ENCODE data around the gene LGI4.
"Not testable (repeated sequence)": the region's sequence is repeated elsewhere in the genome, so short reads cannot be mapped to it uniquely, and the experiment has no call there.

LGI4 gene

GRCh38 chr19:35153701-35154524, 19.1 kb upstream of the LGI4 start:
- Mint-ChIP-seq H3K36me3 (peaks cover 13% of the 10 kb centered on the region), H3K4me1 (ENCODE audit: low read depth) (peaks cover 41% of the 10 kb centered on the region), H3K9me3 (ENCODE audit: low read depth) (no peaks in the 10 kb centered on the region), H3K27me3 (no peaks in the 10 kb centered on the region), H3K27ac (peak overlapping the region; percentile 100), H3K4me3 (peak overlapping the region; percentile 99)

GRCh38 chr19:35153129-35153522, 18.3 kb upstream of the LGI4 start:
- H3K27ac Mint-ChIP-seq, result peak overlapping the region; percentile 61
- not testable (repeated sequence) for H3K9me3 Mint-ChIP-seq (ENCODE audit: low read depth); H3K27me3 Mint-ChIP-seq
- H3K36me3 Mint-ChIP-seq, result peaks cover 11% of the 10 kb centered on the region
- H3K4me3 Mint-ChIP-seq, result peak overlapping the region; percentile 99
- peaks cover 34% of the 10 kb centered on the region for H3K4me1 Mint-ChIP-seq (ENCODE audit: low read depth)

GRCh38 chr19:35151273-35152065, 16.6 kb upstream of the LGI4 start:
- H3K4me1 Mint-ChIP-seq (ENCODE audit: low read depth), result peaks cover 19% of the 10 kb centered on the region
- H3K27ac Mint-ChIP-seq, result no peak overlapping the region

GRCh38 chr19:35150445-35150844, 15.6 kb upstream of the LGI4 start:
- Mint-ChIP-seq H3K4me1 (ENCODE audit: low read depth) (peaks cover 12% of the 10 kb centered on the region), H3K9me3 (ENCODE audit: low read depth) (no peaks in the 10 kb centered on the region), H3K27me3 (no peaks in the 10 kb centered on the region), H3K27ac (no peak overlapping the region), H3K36me3 (no peaks in the 10 kb centered on the region), H3K4me3 (no peak overlapping the region)

More at GRCh38 chr19:35151273-35152065, 16.6 kb upstream of the LGI4 start:
- no peaks in the 10 kb centered on the region for H3K27me3 Mint-ChIP-seq
- H3K9me3 Mint-ChIP-seq (ENCODE audit: low read depth), result no peaks in the 10 kb centered on the region
- peaks cover 6% of the 10 kb centered on the region for H3K36me3 Mint-ChIP-seq
- H3K4me3 Mint-ChIP-seq, result no peak overlapping the region

- H3K4me1 Mint-ChIP-seq (ENCODE audit: low read depth), result peaks cover 14% of the 10 kb centered on the region
- H3K4me3 Mint-ChIP-seq, result no peak overlapping the region
- no peaks in the 10 kb centered on the region for H3K36me3 Mint-ChIP-seq
- H3K9me3 Mint-ChIP-seq (ENCODE audit: low read depth), result no peaks in the 10 kb centered on the region
- H3K27ac Mint-ChIP-seq, result no peak overlapping the region
- no peaks in the 10 kb centered on the region for H3K27me3 Mint-ChIP-seq
Measured at GRCh38 chr19:35149463-35149862, 14.6 kb upstream of the LGI4 start.

- peaks cover 17% of the 10 kb centered on the region for H3K4me1 Mint-ChIP-seq (ENCODE audit: low read depth)
- H3K27ac Mint-ChIP-seq, result no peak overlapping the region
- H3K4me3 Mint-ChIP-seq, result no peak overlapping the region
- H3K27me3 Mint-ChIP-seq, result no peaks in the 10 kb centered on the region
- no peaks in the 10 kb centered on the region for H3K36me3 Mint-ChIP-seq
- no peaks in the 10 kb centered on the region for H3K9me3 Mint-ChIP-seq (ENCODE audit: low read depth)
Measured at GRCh38 chr19:35146746-35147459, 12.0 kb upstream of the LGI4 start.

GRCh38 chr19:35144600-35145436, 10.0 kb upstream of the LGI4 start:
- Mint-ChIP-seq H3K9me3 (ENCODE audit: low read depth) (no peaks in the 10 kb centered on the region), H3K36me3 (no peaks in the 10 kb centered on the region), H3K4me3 (no peak overlapping the region), H3K4me1 (ENCODE audit: low read depth) (peaks cover 30% of the 10 kb centered on the region), H3K27ac (no peak overlapping the region), H3K27me3 (no peaks in the 10 kb centered on the region)

GRCh38 chr19:35144259-35144599, 9.4 kb upstream of the LGI4 start:
- H3K27me3 Mint-ChIP-seq, result no peaks in the 10 kb centered on the region
- H3K27ac Mint-ChIP-seq, result no peak overlapping the region
- H3K9me3 Mint-ChIP-seq (ENCODE audit: low read depth), result no peaks in the 10 kb centered on the region
- peaks cover 30% of the 10 kb centered on the region for H3K4me1 Mint-ChIP-seq (ENCODE audit: low read depth)
- H3K4me3 Mint-ChIP-seq, result peak overlapping the region; percentile 0
- no peaks in the 10 kb centered on the region for H3K36me3 Mint-ChIP-seq

- H3K36me3 Mint-ChIP-seq, result no peaks in the 10 kb centered on the region
- no peaks in the 10 kb centered on the region for H3K9me3 Mint-ChIP-seq (ENCODE audit: low read depth)
- no peak overlapping the region for H3K27ac Mint-ChIP-seq
- no peaks in the 10 kb centered on the region for H3K27me3 Mint-ChIP-seq
- peaks cover 30% of the 10 kb centered on the region for H3K4me1 Mint-ChIP-seq (ENCODE audit: low read depth)
- peak overlapping the region; percentile 35 for H3K4me3 Mint-ChIP-seq
Measured at GRCh38 chr19:35143818-35144217, 9.0 kb upstream of the LGI4 start.

GRCh38 chr19:35143231-35143715, 8.4 kb upstream of the LGI4 start, which contains the start of gene FXYD7:
Gene FXYD7 (plus strand): TSS chr19:35143255. CDS start chr19:35143334, 79 bp downstream.
- peak within 1 kb of the TSS; percentile 81 for H3K4me3 Mint-ChIP-seq
- H3K9me3 Mint-ChIP-seq (ENCODE audit: low read depth), result no peaks in the 10 kb centered on the region
- peaks cover 30% of the 10 kb centered on the region for H3K4me1 Mint-ChIP-seq (ENCODE audit: low read depth)
- no peaks in the 10 kb centered on the region for H3K27me3 Mint-ChIP-seq
- H3K36me3 Mint-ChIP-seq, result no peaks in the 10 kb centered on the region
- no peak within 1 kb of the TSS for H3K27ac Mint-ChIP-seq

- no peaks in the 10 kb centered on the region for H3K9me3 Mint-ChIP-seq (ENCODE audit: low read depth)
- no peaks in the 10 kb centered on the region for H3K27me3 Mint-ChIP-seq
- H3K27ac Mint-ChIP-seq, result no peak overlapping the region
- H3K4me3 Mint-ChIP-seq, result peak overlapping the region; percentile 57
- peaks cover 30% of the 10 kb centered on the region for H3K4me1 Mint-ChIP-seq (ENCODE audit: low read depth)
- H3K36me3 Mint-ChIP-seq, result no peaks in the 10 kb centered on the region
Measured at GRCh38 chr19:35142606-35143230, 7.9 kb upstream of the LGI4 start.

- H3K9me3 Mint-ChIP-seq (ENCODE audit: low read depth), result no peaks in the 10 kb centered on the region
- peak overlapping the region; percentile 81 for H3K4me3 Mint-ChIP-seq
- no peaks in the 10 kb centered on the region for H3K27me3 Mint-ChIP-seq
- H3K27ac Mint-ChIP-seq, result peak overlapping the region; percentile 64
- H3K4me1 Mint-ChIP-seq (ENCODE audit: low read depth), result peaks cover 30% of the 10 kb centered on the region
- H3K36me3 Mint-ChIP-seq, result no peaks in the 10 kb centered on the region
Measured at GRCh38 chr19:35141837-35142605, 7.2 kb upstream of the LGI4 start.
